HEK293 (cell line): ENCODE measurements around the gene CEACAM1.
A peak's percentile ranks its signal among the peaks of the same experiment; 100 is the strongest.

ENCODE experiments used
- INSM2 ChIP-seq: fragments of 450-650 bp; formaldehyde crosslinking; IDR thresholded peaks from 2 replicates; pipeline ENCODE4 v1.5.1; 2016; ENCODE audit warnings: missing biosample characterization, missing genetic modification characterization
- PRDM4 ChIP-seq: fragments of 450-650 bp; formaldehyde crosslinking; IDR thresholded peaks from 2 replicates; pipeline ENCODE4 v1.5.1; 2017; ENCODE audit warnings: missing biosample characterization, missing genetic modification characterization
- WT1 ChIP-seq: fragments of 450-650 bp; formaldehyde crosslinking; IDR thresholded peaks from 2 replicates; pipeline ENCODE4 v1.5.1; 2016; ENCODE audit warnings: missing biosample characterization, missing genetic modification characterization
- ZBTB20 ChIP-seq: fragments of 450-650 bp; formaldehyde crosslinking; IDR thresholded peaks from 2 replicates; pipeline ENCODE4 v1.5.1; 2016; ENCODE audit warnings: missing biosample characterization, missing genetic modification characterization
- ZBTB48 ChIP-seq: fragments of 450-650 bp; formaldehyde crosslinking; IDR thresholded peaks from 2 replicates; pipeline ENCODE4 v1.5.1; 2016; ENCODE audit warnings: missing biosample characterization, missing genetic modification characterization
- ZEB2 ChIP-seq: fragments of 450-650 bp; formaldehyde crosslinking; IDR thresholded peaks from 2 replicates; pipeline ENCODE4 v1.5.1; 2016; ENCODE audit warnings: missing biosample characterization, missing genetic modification characterization
- ZNF148 ChIP-seq: fragments of 450-650 bp; formaldehyde crosslinking; IDR thresholded peaks from 2 replicates; pipeline ENCODE4 v1.5.0; 2017; ENCODE audit warnings: missing biosample characterization, missing genetic modification characterization, borderline replicate concordance
- ZNF223 ChIP-seq: fragments of 450-650 bp; formaldehyde crosslinking; IDR thresholded peaks from 2 replicates; pipeline ENCODE4 v1.5.1; 2016; ENCODE audit warnings: missing biosample characterization, missing genetic modification characterization
- ZNF37A ChIP-seq: fragments of 450-650 bp; IDR thresholded peaks from 2 replicates; pipeline ENCODE4 v1.5.1; 2018; ENCODE audit warnings: missing biosample characterization, missing genetic modification characterization
- ZNF426 ChIP-seq: fragments of 450-650 bp; formaldehyde crosslinking; IDR thresholded peaks from 2 replicates; pipeline ENCODE4 v1.5.1; 2017; ENCODE audit warnings: missing biosample characterization, missing genetic modification characterization, mild to moderate bottlenecking, inconsistent platforms, moderate library complexity
- ZNF488 ChIP-seq: fragments of 450-650 bp; formaldehyde crosslinking; IDR thresholded peaks from 2 replicates; pipeline ENCODE4 v1.5.1; 2016; ENCODE audit warnings: missing biosample characterization, missing genetic modification characterization
- ZNF514 ChIP-seq: fragments of 450-650 bp; formaldehyde crosslinking; IDR thresholded peaks from 2 replicates; pipeline ENCODE4 v1.5.1; 2016; ENCODE audit warnings: missing biosample characterization, missing genetic modification characterization
- ZNF518A ChIP-seq: fragments of 450-650 bp; formaldehyde crosslinking; conservative IDR thresholded peaks from 2 replicates; pipeline ENCODE4 v1.5.1; 2016; ENCODE audit warnings: low read depth, missing biosample characterization, missing genetic modification characterization
- ZNF544 ChIP-seq: fragments of 450-650 bp; formaldehyde crosslinking; IDR thresholded peaks from 2 replicates; pipeline ENCODE4 v1.5.0; 2017; ENCODE audit warnings: missing biosample characterization, missing genetic modification characterization
- ZNF555 ChIP-seq: fragments of 450-650 bp; formaldehyde crosslinking; conservative IDR thresholded peaks from 2 replicates; pipeline ENCODE4 v1.5.1; 2017; ENCODE audit warnings: missing biosample characterization, mild to moderate bottlenecking, missing genetic modification characterization, inconsistent platforms
- ZNF561 ChIP-seq: fragments of 450-650 bp; IDR thresholded peaks from 2 replicates; pipeline ENCODE4 v1.5.1; 2018; ENCODE audit warnings: missing biosample characterization, missing genetic modification characterization, borderline replicate concordance
- ZNF571 ChIP-seq: fragments of 450-650 bp; formaldehyde crosslinking; IDR thresholded peaks from 2 replicates; pipeline ENCODE4 v1.5.0; 2017; ENCODE audit warnings: missing biosample characterization, missing genetic modification characterization
- ZNF704 ChIP-seq: fragments of 450-650 bp; formaldehyde crosslinking; IDR thresholded peaks from 2 replicates; pipeline ENCODE4 v1.5.1; 2016; ENCODE audit warnings: missing biosample characterization, missing genetic modification characterization
- TF ChIP-seq, protein P1 (sequence below): fragments of 450-650 bp; formaldehyde crosslinking; IDR thresholded peaks from 2 replicates; pipeline ENCODE4; 2016; ENCODE audit warnings: missing biosample characterization, missing genetic modification characterization
- TF ChIP-seq, protein P2 (sequence below): fragments of 450-650 bp; formaldehyde crosslinking; IDR thresholded peaks from 2 replicates; pipeline ENCODE4 v1.5.1; 2017; ENCODE audit warnings: missing biosample characterization, mild to moderate bottlenecking, missing genetic modification characterization, moderate library complexity
- TF ChIP-seq, protein P3 (sequence below): fragments of 450-650 bp; IDR thresholded peaks from 2 replicates; pipeline ENCODE4 v1.5.1; 2018; ENCODE audit warnings: missing biosample characterization, missing genetic modification characterization

The CEACAM1 gene

GRCh38 chr19:42468273-42468796, 59.9 kb downstream of the CEACAM1 start (continued):
- TF ChIP-seq ZNF148 (tag by site-specific recombination) (no peak), ZBTB48 (tag by site-specific recombination) (peak; percentile 74), WT1 (tag by site-specific recombination) (peak; percentile 92), ZNF37A (tag by site-specific recombination) (no peak), PRDM4 (tag by site-specific recombination) (peak; percentile 77), ZNF555 (tag by site-specific recombination) (no peak), ZNF518A (tag by site-specific recombination) (peak; percentile 40; the same call in 1 of the 2 replicates), ZNF561 (peak; percentile 74; the same call in 1 of the 2 replicates), ZEB2 (tag by site-specific recombination) (peak; percentile 94), ZNF704 (no peak), ZNF426 (tag by site-specific recombination) (no peak), INSM2 (tag by site-specific recombination) (peak; percentile 87), ZNF223 (no peak), ZBTB20 (tag by site-specific recombination) (peak; percentile 47; the same call in 1 of the 2 replicates), ZNF488 (tag by site-specific recombination) (no peak), ZNF571 (tag by site-specific recombination) (no peak), ZNF514 (tag by site-specific recombination) (no peak), ZNF544 (tag by site-specific recombination) (no peak)
- TF ChIP-seq, protein P1, sequence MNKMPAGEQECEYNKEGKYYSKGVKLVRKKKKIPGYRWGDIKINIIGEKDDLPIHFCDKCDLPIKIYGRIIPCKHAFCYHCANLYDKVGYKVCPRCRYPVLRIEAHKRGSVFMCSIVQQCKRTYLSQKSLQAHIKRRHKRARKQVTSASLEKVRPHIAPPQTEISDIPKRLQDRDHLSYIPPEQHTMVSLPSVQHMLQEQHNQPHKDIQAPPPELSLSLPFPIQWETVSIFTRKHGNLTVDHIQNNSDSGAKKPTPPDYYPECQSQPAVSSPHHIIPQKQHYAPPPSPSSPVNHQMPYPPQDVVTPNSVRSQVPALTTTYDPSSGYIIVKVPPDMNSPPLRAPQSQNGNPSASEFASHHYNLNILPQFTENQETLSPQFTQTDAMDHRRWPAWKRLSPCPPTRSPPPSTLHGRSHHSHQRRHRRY: no peak
- TF ChIP-seq, protein P2, sequence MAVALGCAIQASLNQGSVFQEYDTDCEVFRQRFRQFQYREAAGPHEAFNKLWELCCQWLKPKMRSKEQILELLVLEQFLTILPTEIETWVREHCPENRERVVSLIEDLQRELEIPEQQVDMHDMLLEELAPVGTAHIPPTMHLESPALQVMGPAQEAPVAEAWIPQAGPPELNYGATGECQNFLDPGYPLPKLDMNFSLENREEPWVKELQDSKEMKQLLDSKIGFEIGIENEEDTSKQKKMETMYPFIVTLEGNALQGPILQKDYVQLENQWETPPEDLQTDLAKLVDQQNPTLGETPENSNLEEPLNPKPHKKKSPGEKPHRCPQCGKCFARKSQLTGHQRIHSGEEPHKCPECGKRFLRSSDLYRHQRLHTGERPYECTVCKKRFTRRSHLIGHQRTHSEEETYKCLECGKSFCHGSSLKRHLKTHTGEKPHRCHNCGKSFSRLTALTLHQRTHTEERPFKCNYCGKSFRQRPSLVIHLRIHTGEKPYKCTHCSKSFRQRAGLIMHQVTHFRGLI (tag by site-specific recombination): peak; percentile 48; the same call in 1 of the 2 replicates
- TF ChIP-seq, protein P3, sequence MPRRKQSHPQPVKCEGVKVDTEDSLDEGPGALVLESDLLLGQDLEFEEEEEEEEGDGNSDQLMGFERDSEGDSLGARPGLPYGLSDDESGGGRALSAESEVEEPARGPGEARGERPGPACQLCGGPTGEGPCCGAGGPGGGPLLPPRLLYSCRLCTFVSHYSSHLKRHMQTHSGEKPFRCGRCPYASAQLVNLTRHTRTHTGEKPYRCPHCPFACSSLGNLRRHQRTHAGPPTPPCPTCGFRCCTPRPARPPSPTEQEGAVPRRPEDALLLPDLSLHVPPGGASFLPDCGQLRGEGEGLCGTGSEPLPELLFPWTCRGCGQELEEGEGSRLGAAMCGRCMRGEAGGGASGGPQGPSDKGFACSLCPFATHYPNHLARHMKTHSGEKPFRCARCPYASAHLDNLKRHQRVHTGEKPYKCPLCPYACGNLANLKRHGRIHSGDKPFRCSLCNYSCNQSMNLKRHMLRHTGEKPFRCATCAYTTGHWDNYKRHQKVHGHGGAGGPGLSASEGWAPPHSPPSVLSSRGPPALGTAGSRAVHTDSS (tag by site-specific recombination): no peak
